ENCODE measurements around the gene ENAH.

The ENAH gene

GRCh38 chr1:225504776-225505175 lies 148.1 kb downstream of the ENAH start:
- no peak for DNase-seq (ENCODE audit: low read depth in 4 of 4, low spot score in 1 of 4)

DNA sequence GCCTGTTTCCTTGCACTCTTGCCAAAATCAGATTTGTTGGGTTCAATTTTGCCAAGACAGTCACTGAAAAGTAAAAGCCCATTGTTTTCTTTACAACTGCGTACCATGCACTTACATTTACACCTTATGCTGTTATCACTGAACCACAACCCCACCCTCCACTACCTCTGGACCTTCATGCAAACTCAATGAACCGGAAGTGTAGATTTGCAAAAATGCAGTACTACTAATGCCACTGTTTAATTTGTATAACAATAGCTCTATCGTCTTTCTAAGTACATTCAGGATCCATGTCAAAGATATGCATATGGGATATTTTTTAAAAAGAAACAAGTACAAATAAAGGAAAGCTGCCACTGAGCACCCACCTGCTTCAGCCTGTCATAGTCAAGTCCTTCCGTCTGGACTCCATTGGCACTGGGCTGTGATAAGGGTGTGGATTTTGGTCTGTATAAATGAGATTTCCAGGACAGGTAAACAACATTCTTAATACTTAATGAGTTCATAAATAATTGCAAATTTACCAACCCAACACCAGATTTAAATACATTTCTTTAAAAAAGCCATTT lies 152.2 kb downstream of the ENAH start:
- no peak for DNase-seq (ENCODE audit: low read depth in 4 of 4, low spot score in 1 of 4)

GRCh38 chr1:225498549-225499136 lies 154.3 kb downstream of the ENAH start:
- no peak for DNase-seq (ENCODE audit: low read depth in 4 of 4, low spot score in 1 of 4)

DNA sequence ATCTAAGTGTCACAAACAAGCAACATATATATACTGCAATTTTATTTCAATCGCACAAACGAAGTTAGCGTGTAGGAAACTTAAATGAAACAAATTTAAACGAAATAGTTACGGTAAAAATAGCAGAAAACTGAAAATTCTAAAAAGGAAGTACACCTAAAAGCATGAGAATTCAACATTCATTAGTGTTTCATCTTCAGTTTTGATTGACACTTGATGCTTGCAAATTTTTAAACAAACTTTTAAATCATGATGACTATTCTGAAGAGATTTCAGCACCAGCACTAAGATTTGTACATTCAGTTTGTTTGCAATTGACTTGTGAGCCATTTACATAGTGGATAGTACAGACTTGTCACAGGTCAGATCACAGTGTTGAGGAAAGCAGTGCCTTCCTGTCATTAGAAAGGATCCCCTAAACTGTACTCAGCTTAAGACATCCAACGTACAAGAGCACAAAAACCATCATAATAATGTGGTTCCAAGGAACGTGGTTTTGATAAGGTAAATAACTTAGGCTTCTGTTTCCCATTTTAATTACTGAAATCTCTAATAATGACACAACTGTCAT lies 158.0 kb downstream of the ENAH start:
- no peak for DNase-seq (ENCODE audit: low read depth in 4 of 4, low spot score in 1 of 4)

DNA sequence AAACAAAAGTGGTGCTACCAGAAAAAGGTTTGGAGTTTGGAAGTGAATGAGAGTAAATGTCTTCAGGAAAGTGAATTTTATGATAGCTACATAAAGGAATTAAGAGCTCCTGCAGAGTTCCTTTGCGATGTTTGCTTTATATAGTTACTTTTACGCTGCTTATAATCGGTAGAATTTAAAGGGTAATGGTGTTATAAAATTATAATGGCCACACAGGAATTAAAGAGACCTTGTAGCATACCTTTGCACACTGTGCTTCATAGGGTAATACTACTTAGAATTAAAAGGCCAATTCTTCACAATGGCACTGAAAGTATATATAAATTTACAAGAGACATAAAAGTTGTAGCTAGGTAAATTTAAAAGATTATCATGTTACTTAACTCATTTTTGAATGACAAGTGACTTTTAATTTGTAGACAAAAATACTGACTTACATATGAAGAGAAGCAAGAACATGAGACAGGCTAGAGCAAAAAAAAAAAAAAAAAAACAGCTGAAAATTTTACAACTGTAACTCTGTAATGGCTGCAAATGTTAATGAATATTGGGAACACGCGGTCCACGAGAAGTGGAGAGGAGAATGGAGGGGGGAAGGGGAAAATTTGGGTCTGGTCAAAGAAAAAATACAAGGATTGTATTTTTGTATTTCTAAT lies 159.2 kb downstream of the ENAH start:
- no peak for DNase-seq (ENCODE audit: low read depth in 4 of 4, low spot score in 1 of 4)

GRCh38 chr1:225488676-225489075 lies 164.2 kb downstream of the ENAH start:
- no peak for DNase-seq (ENCODE audit: low read depth in 4 of 4, low spot score in 1 of 4)

- no peak for DNase-seq (ENCODE audit: low read depth in 4 of 4, low spot score in 1 of 4)
Observed at GRCh38 chr1:225486856-225487255, 166.1 kb downstream of the ENAH start.

DNA sequence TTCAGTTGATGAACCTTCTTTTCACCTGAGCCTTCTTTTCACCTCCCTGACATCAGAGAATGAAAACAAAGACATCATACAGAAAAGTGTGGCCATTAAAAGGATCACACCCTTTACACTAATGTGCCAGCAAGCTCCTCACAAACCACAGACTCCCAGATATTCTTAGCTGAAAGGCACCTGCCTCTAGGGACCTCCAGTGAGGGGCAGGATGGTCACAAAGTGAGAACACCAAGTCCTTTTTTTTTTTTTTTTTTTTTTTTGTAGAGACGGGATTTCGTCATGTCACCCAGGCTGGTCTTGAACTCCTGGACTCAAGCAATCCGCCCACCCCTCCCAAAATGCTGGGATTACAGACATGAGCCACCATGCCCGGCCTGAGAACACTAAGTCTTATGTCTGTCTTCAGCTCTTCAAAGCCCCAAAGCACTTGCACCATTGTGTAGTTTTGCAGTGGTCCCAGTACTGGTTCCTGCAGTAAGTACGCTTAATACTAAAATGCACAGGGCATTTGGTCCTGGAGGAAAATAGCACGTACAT lies 166.9 kb downstream of the ENAH start:
- no peak for DNase-seq (ENCODE audit: low read depth in 4 of 4, low spot score in 1 of 4)

GRCh38 chr1:225485226-225485625 lies 167.7 kb downstream of the ENAH start:
- DNase-seq (ENCODE audit: low read depth in 4 of 4, low spot score in 1 of 4), result no peak

DNA sequence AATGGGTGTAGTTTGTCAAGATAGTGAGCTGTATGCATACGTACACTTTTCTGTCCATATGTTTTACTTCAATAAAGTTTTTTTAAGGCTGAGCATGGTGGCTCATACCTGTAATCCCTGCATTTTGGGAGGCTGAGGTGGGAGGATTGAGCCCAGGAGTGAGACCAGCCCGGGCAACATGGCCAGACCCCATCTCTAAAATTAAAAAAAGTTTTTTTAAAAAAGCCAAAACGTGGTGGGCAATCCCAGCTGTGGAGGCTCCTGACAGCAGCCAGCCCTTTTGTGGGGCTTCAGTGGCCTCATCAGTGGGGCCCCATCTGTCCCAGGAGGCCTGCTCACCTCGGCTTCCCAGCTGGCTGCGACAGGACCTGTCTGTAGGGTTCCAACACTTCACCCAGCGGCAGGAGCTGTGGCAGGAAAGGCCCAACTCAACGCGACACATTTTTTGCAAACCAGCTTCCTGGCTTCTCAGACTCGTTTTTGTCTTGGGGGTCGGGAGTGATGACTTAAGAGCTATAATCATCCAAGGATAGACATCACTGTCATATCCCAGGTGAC lies 168.2 kb downstream of the ENAH start:
- no peak for DNase-seq (ENCODE audit: low read depth in 4 of 4, low spot score in 1 of 4)

DNA sequence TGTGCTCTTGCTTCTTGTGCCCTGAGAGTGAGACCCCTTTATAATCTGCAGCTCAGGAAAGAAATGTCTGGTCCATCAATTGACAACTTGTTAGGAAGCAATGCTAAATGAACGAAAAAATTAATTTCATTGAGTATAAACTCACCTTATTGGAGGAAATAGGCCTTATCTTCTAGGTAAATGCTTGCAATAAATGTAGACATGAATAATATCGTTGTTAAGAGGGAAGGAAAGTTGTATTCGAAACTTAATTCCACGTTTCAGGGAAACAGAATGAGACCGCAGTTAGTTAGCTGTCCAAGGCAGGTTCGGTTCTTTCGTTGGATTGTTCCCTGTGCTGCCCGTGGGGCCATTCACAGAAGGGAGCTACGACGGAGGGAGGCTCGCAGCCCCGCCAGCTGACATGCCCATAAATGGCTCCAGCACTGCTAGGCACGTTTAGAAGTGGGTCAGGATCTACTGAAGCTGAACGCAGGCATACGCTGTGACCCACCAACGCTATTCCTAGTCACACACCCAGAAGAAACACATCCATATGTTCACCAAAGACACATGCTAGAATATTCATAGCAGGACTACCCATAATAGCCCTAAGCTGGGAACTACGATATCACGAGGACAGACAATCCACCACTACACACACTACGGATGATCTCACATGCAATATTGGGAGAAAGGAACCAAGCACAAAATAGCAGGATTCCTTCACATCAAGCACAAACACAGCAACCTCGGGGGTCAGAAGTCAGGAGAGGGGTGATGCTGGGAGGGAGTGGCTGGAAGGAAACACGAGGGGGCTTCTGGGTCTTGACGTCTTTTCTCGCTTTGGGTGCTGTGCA lies 168.9 kb downstream of the ENAH start:
- DNase-seq (ENCODE audit: low read depth in 4 of 4, low spot score in 1 of 4), result no peak

DNA sequence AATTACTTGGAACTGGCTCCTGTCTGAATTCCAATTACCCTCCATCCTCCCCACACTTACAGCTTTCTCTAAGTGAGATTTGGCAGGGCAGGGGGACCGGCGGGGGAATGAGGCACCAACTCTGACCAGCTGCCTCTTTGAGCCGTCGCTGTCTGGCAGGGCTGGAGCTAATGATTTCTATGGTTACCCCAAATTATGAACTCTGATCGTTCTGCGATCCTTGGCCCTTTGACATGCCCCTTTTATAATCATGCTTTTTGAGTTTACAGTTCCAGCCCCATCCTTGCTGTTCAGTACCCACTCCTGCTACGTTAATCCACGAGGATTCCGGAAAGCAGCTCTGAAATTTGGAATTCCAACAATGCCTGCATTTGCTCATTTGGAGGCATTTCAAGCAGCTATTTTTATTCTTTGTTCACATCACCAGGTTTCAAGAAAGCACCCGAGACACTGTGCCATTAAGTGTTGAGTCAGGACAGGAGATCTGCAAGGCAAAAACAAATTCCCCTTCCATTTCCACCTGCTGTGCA lies 170.4 kb downstream of the ENAH start:
- DNase-seq (ENCODE audit: low read depth in 4 of 4, low spot score in 1 of 4), result no peak

GRCh38 chr1:225481738-225482137 lies 171.2 kb downstream of the ENAH start:
- DNase-seq (ENCODE audit: low read depth in 4 of 4, low spot score in 1 of 4), result no peak

DNA sequence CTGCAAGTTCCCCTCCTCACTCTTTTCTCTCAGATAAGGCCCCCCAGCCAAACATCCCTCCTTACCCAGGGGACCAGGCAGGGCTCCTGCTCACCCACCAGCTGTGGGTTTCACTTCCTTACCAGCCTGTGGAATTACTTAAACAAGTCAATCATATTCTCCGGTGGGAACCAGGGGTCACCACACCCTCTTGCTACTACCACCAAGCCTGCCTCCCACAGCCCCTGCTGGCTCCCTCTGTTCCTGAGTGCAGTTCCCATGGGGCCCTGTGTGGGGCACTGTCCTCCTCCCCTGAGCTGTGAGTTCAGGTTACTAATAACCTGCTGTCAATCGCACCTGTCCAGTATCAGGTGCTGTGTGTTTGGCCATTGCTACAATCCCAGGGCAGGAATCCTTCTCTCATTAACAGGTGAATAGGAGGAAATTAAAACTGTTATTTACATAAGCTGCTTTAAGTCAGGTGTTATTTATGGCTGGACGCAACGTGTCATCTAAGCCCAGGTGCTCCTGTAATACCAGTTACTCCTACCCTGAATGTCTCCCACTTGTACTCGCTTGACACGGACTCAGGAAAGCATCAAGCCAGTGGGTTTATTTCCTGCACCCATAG lies 172.0 kb downstream of the ENAH start:
- DNase-seq (ENCODE audit: low read depth in 4 of 4, low spot score in 1 of 4), result no peak

GRCh38 chr1:225479996-225480720 lies 172.8 kb downstream of the ENAH start:
- no peak for DNase-seq (ENCODE audit: low read depth in 4 of 4, low spot score in 1 of 4)

- no peak for DNase-seq (ENCODE audit: low read depth in 4 of 4, low spot score in 1 of 4)
Observed at GRCh38 chr1:225479341-225479740, 173.6 kb downstream of the ENAH start.

DNA sequence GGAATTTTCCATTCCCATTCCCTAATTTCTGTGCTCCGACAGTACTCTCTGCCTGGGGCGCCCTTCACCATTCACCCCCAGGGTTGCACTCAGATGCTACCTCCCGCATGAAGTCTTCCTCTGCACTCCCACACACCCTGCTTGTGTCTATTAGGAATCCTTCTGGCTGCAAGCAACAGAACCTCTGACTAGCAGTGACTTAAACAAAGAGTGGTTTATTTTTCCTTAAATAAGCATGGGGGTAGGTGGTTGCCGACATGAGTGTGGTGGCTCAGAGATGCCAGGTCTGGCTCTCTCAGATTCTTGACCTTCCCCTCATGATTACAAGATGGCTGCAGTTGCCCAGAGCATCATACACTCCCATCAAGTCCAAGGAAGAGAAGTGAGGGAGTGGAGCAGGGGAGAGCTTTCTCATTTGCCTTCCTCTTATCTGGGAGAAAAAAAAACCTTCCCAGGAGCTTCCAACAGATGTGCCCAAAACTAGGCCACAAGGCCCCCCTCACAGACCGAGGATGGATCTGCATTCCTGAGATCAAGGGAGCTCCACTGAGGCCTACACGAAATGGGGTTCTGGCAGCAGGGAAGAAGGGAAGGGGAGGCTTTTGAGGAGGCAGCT lies 175.5 kb downstream of the ENAH start:
- DNase-seq (ENCODE audit: low read depth in 4 of 4, low spot score in 1 of 4), result no peak

DNA sequence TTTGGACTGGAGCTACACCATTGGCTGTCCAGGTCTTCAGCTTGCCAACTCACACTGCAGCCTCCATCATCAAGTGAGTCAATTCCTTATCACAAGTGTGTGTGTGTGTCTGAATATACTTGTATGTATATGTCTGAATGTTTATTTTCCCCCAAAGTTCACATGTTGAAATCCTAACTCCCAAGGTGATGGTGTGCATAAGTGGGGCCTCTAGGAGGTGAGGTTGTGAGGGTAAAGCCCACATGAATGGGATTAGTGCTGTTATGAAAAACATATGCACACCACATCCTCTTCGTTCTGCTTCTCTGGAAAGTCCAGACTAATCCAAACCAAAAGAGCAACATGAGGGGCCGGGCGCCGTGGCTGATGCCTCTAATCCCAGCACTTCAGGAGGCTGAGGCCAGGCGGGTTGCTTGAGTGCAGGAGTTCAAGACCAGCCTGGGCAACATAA lies 176.4 kb downstream of the ENAH start:
- DNase-seq (ENCODE audit: low read depth in 4 of 4, low spot score in 1 of 4), result no peak

DNA sequence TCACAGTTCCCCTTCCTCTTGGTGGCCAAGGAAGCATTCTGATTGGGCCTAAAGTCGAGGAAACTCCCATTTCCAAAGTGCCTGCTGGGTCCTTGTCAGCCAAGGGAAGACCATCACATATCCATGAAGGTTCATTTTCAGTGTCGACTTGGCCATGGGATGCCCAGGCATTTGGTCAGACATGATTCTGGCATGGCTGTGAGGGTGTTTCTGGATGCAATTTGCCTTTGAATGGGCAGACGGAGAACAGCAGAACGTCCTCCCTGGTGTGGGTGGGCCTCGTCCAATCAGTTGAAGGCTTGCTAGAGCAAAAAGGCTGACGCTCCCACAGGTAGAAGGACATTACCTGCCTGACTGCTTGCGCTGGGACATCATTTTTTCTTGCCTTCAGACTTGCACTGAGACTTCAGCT lies 176.8 kb downstream of the ENAH start:
- no peak for DNase-seq (ENCODE audit: low read depth in 4 of 4, low spot score in 1 of 4)

Data from stimulated activated CD4-positive, alpha-beta T cell treated with anti-CD3 and anti-CD28 coated beads, Interleukin-1b, Interleukin-23, amount 100 ng/mL, for 24 hours (primary cell).